22Rv1 (cell line): Measurements from ENCODE around the gene CCDC180.

Source experiments
- ZFX ChIP-seq: fragments of 450-650 bp; IDR thresholded peaks from 2 replicates; pipeline ENCODE4 v1.6.1; 2017; ENCODE audit warnings: antibody characterized with exemption, borderline replicate concordance
- TF ChIP-seq, protein P1 (sequence below): fragments of 450-650 bp; IDR thresholded peaks from 2 replicates; pipeline ENCODE4 v1.5.1; 2017; ENCODE audit warnings: mild to moderate bottlenecking

DNA sequence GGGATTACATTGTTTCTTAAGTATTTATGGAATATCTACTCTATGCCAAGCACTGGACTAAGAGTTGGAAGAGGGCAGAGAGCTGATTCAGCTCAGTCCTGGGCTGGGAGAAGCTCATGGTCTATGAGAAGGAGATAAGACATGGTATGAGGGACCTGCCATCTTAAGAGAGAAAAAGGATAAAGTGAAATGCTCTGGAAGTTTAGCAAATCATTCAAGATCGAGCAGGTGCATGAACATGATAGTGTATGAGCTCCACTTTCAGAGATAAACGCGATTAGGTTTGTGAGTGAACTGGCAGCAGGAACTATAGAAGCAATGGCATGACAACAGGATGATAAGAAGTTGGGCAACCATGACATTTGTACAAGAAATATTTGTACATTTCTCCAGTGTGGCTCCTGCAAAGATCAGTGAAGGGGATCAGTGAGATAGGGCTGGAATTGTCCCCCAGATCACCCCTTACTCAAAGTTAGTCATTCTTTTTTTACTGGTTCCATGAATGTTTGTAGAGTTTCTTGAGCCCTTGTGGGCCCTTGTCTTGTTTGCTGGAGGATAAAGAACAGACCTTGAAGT is 26.6 kb upstream of the CCDC180 start:
- TF ChIP-seq, protein P1, sequence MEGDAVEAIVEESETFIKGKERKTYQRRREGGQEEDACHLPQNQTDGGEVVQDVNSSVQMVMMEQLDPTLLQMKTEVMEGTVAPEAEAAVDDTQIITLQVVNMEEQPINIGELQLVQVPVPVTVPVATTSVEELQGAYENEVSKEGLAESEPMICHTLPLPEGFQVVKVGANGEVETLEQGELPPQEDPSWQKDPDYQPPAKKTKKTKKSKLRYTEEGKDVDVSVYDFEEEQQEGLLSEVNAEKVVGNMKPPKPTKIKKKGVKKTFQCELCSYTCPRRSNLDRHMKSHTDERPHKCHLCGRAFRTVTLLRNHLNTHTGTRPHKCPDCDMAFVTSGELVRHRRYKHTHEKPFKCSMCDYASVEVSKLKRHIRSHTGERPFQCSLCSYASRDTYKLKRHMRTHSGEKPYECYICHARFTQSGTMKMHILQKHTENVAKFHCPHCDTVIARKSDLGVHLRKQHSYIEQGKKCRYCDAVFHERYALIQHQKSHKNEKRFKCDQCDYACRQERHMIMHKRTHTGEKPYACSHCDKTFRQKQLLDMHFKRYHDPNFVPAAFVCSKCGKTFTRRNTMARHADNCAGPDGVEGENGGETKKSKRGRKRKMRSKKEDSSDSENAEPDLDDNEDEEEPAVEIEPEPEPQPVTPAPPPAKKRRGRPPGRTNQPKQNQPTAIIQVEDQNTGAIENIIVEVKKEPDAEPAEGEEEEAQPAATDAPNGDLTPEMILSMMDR: no peak
- no peak for TF ChIP-seq ZFX
